Measurements from ENCODE around the gene TK2.

TK2 gene

DNA sequence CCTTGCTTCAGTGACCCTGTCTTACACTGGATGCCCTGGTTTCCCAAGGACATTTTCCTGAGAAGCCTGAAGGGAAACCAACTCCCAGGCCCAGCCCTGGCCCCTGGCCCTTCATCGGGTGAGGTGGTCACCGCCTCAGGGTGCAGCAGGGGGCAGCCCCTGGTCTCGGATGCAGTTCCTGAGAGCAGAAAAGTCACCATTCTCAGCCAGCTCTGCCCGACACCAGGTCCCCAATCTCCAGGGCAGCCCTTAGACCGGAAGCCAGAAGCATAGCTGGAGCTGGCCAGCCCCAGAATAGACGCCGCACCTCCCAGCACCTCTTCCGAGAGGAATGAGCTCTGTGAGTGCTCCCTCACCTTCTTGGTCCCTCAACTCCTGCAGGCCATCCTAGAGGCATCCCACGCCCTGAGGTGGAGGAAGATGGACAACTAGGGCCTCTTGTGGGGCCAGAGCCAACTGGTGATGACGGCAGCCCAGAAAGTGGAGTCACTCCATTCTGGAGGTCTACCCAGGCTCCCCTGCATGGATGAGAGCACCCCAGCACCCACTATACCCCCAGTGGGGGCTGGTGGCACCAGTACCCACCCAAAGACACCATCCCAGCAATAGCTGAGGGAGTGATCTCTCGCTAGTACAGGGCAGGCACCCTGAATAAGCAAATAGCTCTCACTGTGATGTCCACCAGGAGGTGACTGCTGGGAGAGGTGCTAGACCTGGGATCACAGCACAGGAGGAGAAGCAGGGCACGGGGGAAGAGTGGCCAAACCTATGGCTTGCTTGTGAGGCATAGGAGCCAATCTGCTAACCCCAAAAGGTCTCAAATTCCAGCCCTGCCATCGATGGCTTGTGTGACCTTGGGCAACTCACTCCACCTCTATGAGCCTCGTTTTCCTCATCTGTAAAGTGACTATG, 56.2 kb downstream of the TK2 start:
- TF ChIP-seq, protein P1, sequence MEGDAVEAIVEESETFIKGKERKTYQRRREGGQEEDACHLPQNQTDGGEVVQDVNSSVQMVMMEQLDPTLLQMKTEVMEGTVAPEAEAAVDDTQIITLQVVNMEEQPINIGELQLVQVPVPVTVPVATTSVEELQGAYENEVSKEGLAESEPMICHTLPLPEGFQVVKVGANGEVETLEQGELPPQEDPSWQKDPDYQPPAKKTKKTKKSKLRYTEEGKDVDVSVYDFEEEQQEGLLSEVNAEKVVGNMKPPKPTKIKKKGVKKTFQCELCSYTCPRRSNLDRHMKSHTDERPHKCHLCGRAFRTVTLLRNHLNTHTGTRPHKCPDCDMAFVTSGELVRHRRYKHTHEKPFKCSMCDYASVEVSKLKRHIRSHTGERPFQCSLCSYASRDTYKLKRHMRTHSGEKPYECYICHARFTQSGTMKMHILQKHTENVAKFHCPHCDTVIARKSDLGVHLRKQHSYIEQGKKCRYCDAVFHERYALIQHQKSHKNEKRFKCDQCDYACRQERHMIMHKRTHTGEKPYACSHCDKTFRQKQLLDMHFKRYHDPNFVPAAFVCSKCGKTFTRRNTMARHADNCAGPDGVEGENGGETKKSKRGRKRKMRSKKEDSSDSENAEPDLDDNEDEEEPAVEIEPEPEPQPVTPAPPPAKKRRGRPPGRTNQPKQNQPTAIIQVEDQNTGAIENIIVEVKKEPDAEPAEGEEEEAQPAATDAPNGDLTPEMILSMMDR (conservative IDR thresholded peaks at IDR 0.05; ENCODE audit: control insufficient read depth, insufficient read depth, low read depth, low read length), result no peak
- DNase-seq (ENCODE audit: low read depth), result no peak
- H3K4me3 ChIP-seq (ENCODE audit: control insufficient read depth, low read depth, low read length), result no peak overlapping the region

DNA sequence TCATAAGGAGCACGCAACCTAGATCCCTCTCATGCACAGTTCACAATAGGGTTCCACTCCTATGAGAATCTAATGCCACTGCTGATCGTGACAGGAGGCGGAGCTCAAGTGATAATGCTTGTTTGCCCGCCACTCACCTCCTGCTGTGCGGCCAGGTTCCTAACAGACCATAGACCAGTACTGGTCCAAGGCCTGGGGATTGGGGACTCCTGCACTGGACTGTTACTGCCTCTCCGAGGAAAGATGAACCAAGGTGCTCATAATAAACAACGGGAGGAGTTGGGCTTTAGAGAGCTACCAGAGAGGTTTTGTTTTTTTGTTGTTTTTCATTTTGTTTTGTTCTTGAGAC, 58.2 kb downstream of the TK2 start:
- H3K4me3 ChIP-seq (ENCODE audit: control insufficient read depth, low read depth, low read length), result no peak overlapping the region
- no peak for DNase-seq (ENCODE audit: low read depth)
- TF ChIP-seq, protein P1 (conservative IDR thresholded peaks at IDR 0.05; ENCODE audit: control insufficient read depth, insufficient read depth, low read depth, low read length), result no peak

DNA sequence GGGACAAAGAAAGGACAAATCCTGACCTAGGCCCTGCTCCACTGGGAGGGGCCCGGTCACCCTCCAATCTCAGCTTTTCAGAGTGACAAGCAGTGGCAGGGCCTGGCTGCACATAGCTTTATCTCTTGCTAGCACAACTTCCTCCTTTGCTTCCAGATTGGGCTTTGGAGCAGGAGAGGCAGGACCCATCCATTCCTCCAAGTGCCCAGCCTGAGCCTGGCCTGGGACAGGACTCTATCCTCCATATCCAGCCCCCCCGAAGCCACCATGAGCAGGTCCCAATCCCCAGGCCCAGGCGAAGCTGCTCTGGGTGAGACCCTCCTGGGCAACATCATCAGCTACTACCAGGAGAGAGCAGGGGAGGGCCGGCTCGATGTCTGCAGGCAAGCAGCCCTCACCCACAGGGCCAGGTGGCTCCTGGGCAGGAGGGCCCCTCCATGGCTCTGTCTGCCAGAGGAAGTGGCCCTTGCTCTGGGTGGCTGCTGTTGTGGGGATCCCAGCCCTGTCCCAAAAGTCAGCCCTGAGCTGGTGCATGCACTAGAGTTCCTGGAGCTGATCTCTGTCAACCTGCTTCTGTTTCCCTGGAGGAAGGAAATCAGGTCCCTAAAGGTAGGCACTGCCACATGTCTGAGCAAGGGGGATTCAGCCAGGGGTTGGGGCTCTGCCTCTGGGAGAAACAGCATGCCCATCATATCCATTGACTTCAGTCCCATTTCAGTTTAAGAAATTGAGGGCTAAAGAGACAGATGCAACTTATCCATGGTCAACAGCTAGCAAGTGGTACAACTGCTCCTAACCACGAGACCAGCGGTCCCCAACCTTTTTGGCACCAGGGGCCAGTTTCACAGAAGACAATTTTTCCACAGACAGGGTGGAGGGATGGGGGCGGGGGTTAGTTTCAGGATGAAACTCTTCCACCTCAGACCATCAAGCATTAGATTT, 58.9 kb downstream of the TK2 start:
- H3K4me3 ChIP-seq (ENCODE audit: control insufficient read depth, low read depth, low read length), result no peak overlapping the region
- no peak for DNase-seq (ENCODE audit: low read depth)
- TF ChIP-seq, protein P1 (conservative IDR thresholded peaks at IDR 0.05; ENCODE audit: control insufficient read depth, insufficient read depth, low read depth, low read length), result no peak

DNA sequence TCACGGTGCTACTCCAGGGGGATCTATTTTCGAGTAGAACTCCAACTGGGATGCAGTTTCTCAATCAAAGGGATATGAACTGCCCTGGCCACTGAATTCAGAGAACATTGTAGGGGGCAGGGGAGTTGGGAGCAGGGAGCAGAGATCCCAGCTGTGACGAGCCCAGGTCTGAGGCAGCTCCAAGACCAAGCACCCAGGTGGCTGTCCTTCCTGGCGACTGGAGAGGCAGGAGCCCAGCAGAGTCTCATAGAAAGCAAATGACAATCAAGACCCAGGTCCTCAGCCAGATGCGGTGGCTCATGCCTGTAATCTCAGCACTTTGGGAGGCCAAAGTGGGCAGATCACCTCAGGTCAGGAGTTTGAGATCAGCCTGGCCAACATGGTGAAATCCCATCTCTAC, 60.1 kb downstream of the TK2 start:
- no peak for DNase-seq (ENCODE audit: low read depth)
- TF ChIP-seq, protein P1 (conservative IDR thresholded peaks at IDR 0.05; ENCODE audit: control insufficient read depth, insufficient read depth, low read depth, low read length), result no peak
- no peak overlapping the region for H3K4me3 ChIP-seq (ENCODE audit: control insufficient read depth, low read depth, low read length)

DNA sequence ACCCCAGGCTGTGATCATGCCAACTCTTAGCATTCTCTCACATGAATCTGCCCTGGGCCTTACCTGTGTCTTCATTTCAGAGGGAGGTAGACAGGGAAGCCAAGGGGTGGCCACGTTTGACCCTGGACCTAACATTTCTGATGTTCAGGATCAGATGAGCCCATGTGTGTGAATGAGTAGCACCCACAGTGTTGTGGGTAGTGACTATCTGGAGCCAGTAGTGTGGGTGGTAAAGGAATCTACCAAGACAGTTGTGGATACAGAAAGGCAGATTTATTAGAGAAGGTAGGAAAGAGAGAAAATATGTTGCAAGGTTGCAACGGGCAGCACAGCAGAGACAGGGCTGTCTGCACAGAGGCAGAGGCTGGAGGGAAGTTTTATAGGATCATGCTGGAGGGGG, 60.5 kb downstream of the TK2 start:
- no peak overlapping the region for H3K4me3 ChIP-seq (ENCODE audit: control insufficient read depth, low read depth, low read length)
- TF ChIP-seq, protein P1 (conservative IDR thresholded peaks at IDR 0.05; ENCODE audit: control insufficient read depth, insufficient read depth, low read depth, low read length), result no peak
- no peak for DNase-seq (ENCODE audit: low read depth)

DNA sequence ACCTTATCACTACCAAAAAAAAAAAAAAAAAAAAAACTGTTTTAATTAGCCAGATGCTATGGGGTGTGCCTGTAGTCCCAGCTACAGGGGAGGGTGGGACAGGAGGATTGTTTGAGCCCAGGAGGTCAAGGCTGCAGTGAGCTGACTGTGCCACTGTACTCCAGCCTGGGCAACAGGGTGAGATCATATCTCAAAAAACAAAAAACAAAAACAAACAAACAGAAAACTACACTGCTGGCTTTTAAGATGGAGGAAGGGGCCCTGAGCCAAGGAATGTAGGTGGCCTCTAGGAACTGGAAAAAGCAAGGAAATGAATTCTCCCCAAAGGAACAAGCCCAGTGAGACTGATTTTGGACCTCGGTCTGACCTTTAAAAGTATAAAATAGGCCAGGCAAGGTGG, 61.4 kb downstream of the TK2 start:
- no peak for DNase-seq (ENCODE audit: low read depth)
- TF ChIP-seq, protein P1 (conservative IDR thresholded peaks at IDR 0.05; ENCODE audit: control insufficient read depth, insufficient read depth, low read depth, low read length), result no peak
- no peak overlapping the region for H3K4me3 ChIP-seq (ENCODE audit: control insufficient read depth, low read depth, low read length)

All from fibroblast of mammary gland (primary cell).